NB4 (cell line): ENCODE results near the gene CYB5A.
A peak's percentile ranks its signal among the peaks of the same experiment; 100 is the strongest.

ENCODE experiments used
- DNase-seq: peaks from one replicate; pipeline ENCODE4 v3.0.0; 2010; ENCODE audit warnings: low read depth
- H3K4me3 ChIP-seq: one replicate; pipeline ENCODE4 v1.5.1; 2011; ENCODE audit warnings: mild to moderate bottlenecking, low read depth, low read length, moderate library complexity
- CTCF ChIP-seq: IDR thresholded peaks from one replicate; pipeline ENCODE4 v1.5.1; 2012; ENCODE audit warnings: low read depth, low read length
- MYC ChIP-seq: IDR thresholded peaks from 2 replicates; pipeline ENCODE4 v1.6.1; 2011; ENCODE audit warnings: low read depth, low read length
- POLR2A ChIP-seq: IDR thresholded peaks from 2 replicates; pipeline ENCODE4 v1.6.1; 2011; ENCODE audit warnings: mild to moderate bottlenecking; ENCODE audit not compliant: insufficient read length; ENCODE audit errors: extremely low read depth
- TF ChIP-seq, protein P1 (sequence below): IDR thresholded peaks from 2 replicates; pipeline ENCODE4 v1.6.1; 2011; ENCODE audit warnings: low read depth, low read length

CYB5A gene, protein sequence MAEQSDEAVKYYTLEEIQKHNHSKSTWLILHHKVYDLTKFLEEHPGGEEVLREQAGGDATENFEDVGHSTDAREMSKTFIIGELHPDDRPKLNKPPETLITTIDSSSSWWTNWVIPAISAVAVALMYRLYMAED

GRCh38 chr18:74291771-74292540 lies at the start of gene CYB5A:
CYB5A (minus strand) TSS chr18:74291963; CDS start chr18:74291875, 88 bp downstream.
- H3K4me3 ChIP-seq = peak within 1 kb of the TSS; percentile 85
- DNase-seq = peak; percentile 95
- TF ChIP-seq POLR2A = peak; percentile 63
- TF ChIP-seq, protein P1, sequence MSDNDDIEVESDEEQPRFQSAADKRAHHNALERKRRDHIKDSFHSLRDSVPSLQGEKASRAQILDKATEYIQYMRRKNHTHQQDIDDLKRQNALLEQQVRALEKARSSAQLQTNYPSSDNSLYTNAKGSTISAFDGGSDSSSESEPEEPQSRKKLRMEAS = no peak; the same call in 1 of the 2 replicates

DNA sequence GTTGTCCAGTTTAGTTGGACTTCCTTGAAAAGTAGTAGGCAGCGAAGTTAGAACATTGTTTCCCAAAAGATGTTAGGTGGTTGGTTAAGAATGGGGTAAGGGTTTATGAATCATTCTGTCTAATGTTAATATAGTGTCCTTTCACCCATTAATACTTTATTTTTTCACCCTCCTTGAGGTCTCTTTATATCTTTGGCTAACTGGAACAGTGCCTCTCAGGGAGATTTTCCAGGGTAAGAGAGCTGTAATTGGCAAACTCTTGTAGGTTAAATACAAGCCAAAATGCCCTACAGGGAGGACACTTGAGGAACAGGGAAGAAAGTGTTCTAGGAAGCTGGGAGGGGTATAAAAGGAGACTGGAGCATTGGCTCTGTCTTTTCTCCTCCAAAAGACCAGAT lies 46.1 kb upstream of the CYB5A start:
- H3K4me3 ChIP-seq = no peak overlapping the region
- no peak for DNase-seq
- no peak for TF ChIP-seq POLR2A
- TF ChIP-seq, protein P1 = no peak
- TF ChIP-seq MYC = no peak
- TF ChIP-seq CTCF = no peak

- no peak for TF ChIP-seq MYC
- no peak for TF ChIP-seq CTCF
- TF ChIP-seq, protein P1 = no peak
- no peak for TF ChIP-seq POLR2A
- H3K4me3 ChIP-seq = no peak overlapping the region
- no peak for DNase-seq
Measured at GRCh38 chr18:74337155-74337911, 45.6 kb upstream of the CYB5A start.

DNA sequence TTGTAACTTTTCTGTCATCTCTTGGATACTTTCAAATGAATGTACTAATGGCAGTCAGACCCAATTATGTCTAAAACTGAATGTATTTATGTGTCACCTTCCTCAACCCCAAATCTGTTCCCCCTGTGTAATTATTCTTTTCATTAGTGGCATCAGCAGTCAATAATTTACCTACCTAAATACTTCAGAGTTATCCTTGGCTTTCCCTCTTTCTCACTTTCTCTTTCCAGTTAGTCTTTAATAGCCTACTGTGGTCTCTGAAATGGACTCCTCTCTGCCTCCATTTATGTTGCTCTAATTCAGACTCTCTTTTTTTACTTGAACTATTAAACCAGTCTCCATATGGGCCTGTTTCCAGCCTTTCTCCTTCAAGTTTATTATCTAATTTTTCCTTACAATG lies 44.9 kb upstream of the CYB5A start:
- no peak overlapping the region for H3K4me3 ChIP-seq
- DNase-seq = no peak
- TF ChIP-seq MYC = no peak
- no peak for TF ChIP-seq POLR2A
- TF ChIP-seq CTCF = no peak
- TF ChIP-seq, protein P1 = no peak

GRCh38 chr18:74334242-74334893 lies 42.6 kb upstream of the CYB5A start:
- no peak for DNase-seq
- TF ChIP-seq, protein P1 = no peak
- no peak for TF ChIP-seq MYC
- TF ChIP-seq CTCF = no peak
- no peak for TF ChIP-seq POLR2A

More at GRCh38 chr18:74334242-74334893, 42.6 kb upstream of the CYB5A start:
- H3K4me3 ChIP-seq = no peak overlapping the region
